ENCODE results near the gene TMEM151B.
"Not testable (repeated sequence)": the region's sequence is repeated elsewhere in the genome, so short reads cannot be mapped to it uniquely, and the experiment has no call there.

TMEM151B gene

DNA sequence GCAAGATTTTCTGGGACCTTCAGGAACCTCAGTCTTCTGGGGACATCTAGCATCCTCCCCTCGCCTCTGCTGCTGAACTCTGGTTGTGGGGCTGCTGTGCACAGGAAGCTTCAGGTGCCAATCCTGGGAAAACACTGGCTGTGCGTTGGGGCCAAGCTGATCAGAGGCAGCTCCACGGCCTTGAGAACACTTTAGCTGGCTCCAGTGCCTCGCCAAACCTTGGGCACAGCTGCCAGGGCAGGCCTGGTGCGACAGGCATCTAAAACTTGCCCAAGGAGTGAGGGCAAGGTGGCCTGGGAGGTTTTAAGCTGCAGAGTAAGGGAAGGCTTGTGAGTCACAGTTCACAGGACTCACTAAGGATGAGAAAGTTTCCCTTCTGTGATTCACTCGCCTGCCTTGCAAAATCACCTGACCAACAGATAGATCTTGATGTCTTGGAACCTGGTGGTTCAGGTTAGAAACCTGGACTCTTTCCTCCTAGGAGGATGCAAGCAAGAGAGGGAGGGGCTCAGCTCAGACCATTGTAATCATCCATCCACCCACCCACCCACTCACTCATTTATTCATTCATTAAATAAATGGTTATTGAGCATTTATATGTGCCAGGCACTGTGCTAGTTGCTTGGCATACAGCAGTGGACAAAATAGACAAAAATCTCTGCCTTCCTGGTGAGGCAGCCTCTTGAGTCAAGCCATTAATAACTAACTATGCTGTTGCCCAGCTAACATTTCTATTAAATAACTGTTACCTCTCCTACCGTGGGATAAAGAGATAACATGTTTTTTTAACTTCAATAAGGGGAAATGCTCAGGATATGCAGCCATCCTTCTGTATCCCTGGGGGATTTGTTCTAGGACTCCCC is 69.7 kb downstream of the TMEM151B start:
- no peak for DNase-seq

DNA sequence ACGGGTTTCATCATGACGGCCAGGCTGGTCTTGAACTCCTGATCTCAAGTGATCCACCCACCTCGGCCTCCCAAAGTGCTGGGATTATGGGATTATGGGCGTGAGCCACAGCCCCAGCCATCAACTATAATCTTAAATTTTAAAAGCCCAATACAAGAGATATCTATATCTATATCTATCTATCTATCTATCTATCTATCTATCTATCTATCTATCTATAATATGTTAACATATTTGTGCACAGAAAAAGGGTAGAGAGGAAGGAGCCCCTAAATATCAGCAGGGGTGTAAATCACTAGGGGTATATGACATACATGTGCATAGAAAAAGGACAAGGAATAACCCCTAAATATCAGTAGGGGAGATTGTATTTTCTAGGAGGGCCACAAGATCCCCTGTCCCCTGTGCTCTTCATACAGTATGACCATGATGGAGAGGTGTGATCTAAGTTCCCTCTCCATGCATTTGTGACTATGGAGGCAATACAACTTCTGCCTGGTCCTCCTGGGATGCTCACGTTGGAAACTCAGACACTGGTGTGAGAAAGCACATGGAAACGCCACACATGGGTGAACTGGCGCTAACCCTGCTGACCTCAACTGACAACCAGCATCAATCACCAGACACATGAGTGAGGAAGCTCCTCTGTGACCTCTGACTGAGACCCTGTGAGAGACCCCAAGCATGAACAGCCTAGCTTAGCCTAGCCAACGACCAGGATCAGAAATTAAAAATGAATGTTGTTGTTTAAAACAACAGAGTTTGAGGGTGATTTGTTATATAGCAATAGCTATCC is 71.0 kb downstream of the TMEM151B start:
- no peak for DNase-seq

GRCh38 chr6:44342052-44342451 is 71.8 kb downstream of the TMEM151B start:
- DNase-seq: no peak

- no peak for DNase-seq
Observed at GRCh38 chr6:44342489-44342888, 72.2 kb downstream of the TMEM151B start, which contains the start of gene SPATS1. TSS of gene SPATS1 (plus strand) at chr6:44342650. CDS start at chr6:44343096, 446 bp downstream.

DNA sequence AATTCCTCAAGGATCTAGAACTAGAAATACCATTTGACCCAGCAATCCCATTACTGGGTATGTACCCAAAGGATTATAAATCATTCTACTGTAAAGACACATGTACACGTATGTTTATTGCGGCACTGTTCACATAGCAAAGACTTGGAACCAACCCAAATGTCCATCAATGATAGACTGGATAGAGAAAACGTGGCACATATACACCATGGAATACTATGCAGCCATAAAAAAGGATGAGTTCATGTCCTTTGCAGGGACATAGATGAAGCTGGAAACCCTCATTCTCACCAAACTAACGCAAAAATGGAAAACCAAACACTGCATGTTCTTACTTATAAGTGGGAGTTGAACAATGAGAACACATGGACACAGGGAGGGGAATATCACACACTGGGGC is 76.6 kb downstream of the TMEM151B start:
- not testable (repeated sequence) for DNase-seq

DNA sequence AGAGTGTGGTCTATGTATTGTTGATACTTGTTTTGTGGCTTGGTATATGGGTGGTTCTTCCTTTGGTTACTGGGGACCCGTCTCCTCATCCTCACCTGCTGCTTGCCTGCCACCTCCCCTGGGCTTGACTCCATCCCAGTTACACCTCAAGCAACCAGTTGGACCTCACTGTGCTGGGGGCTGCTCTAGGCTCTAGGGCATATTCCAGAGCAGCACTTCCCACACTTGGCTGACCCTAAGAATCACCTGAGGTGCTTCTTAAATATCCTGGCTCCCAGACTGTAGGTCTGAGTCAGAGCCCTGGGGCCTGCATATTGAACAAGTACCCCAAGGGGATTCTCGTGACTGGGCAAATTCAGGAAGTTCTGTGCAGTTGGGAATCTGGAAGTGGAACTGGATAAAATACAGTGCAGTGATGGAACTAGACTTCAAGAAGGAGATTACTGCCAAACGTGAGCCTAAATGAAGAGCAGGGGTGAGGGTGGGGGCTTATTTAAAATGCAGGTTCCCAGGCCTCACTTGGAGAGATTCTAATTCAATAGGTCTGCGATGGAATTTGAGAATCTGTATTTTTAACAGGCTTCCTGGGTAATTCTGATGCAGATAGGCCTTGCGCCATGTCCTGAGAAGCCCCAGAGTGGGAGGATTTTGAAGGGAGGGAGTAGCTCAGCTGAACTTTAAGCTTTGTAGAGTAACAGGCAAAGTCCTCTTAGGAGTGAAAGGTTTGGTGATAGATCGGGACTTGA is 79.8 kb downstream of the TMEM151B start:
- DNase-seq: no peak

DNA sequence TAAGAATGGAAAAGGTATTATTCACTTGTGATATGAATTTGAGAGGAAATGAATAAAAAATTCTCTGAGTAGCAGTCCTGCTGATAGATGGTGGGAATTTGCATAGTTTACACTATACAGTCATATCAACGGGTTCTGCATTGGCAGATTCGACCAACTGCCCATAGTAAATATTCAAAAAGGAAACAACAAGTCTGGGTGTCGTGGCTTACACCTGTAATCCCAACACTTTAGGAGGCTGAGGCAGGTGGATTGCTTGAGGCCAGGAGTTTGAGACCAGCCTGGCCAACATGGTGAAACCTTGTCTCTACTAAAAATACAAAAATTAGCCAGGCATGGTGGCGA is 80.4 kb downstream of the TMEM151B start:
- DNase-seq: not testable (repeated sequence)

- DNase-seq: no peak
Observed at GRCh38 chr6:44352259-44352658, 82.0 kb downstream of the TMEM151B start.

GRCh38 chr6:44353336-44353735 is 83.1 kb downstream of the TMEM151B start:
- no peak for DNase-seq

- no peak for DNase-seq
Observed at GRCh38 chr6:44355640-44356039, 85.4 kb downstream of the TMEM151B start.

- no peak for DNase-seq
Observed at GRCh38 chr6:44356487-44356886, 86.2 kb downstream of the TMEM151B start.

All from activated CD8-positive, alpha-beta memory T cell treated with anti-CD3 and anti-CD28 coated beads, Interleukin-2, amount 50 U/mL, for 48 hours (primary cell).